Colonic mucosa (tissue), 4 donors: ENCODE data around the gene TAPBPL. TPM values are rescaled to one million over a fixed set of nuclear protein-coding genes. Genes with fewer than 3 reads are reported as not detected.
"Not testable (repeated sequence)": the region's sequence is repeated elsewhere in the genome, so short reads cannot be mapped to it uniquely, and the experiment has no call there.

Experiments used
- DNase-seq: peaks from one replicate; pipeline ENCODE4 v3.0.0-alpha.2; 2020
- H3K27ac ChIP-seq: fragments of 200-600 bp; one replicate; pipeline ENCODE4 v1.8.0; 2021
- H3K27me3 ChIP-seq: fragments of 200-600 bp; one replicate; pipeline ENCODE4 v1.8.0; 2021
- H3K36me3 ChIP-seq: fragments of 200-600 bp; one replicate; pipeline ENCODE4 v1.8.0; 2021
- H3K4me1 ChIP-seq: fragments of 200-600 bp; one replicate; pipeline ENCODE4 v1.8.0; 2021; ENCODE audit warnings: mild to moderate bottlenecking
- H3K4me3 ChIP-seq: fragments of 200-600 bp; one replicate; pipeline ENCODE4 v1.8.0; 2021
- H3K9ac ChIP-seq, 2 donors: one replicate each; pipeline ENCODE4 v1.7.0; 2013; ENCODE audit warnings: control low read depth in 2 of 2, low read depth in 2 of 2, low read length in 2 of 2
- H3K9me3 ChIP-seq: fragments of 200-600 bp; one replicate; pipeline ENCODE4 v1.8.0; 2021
- CTCF ChIP-seq: fragments of 200-600 bp; IDR thresholded peaks from one replicate; pipeline ENCODE4 v1.8.0; 2022; ENCODE audit warnings: antibody characterized with exemption, mild to moderate bottlenecking
- intact Hi-C: fragments of 100-400 bp; cut with DNase I; formaldehyde crosslinking; loops from one replicate; pipeline ENCODE4 v1.14.1; 2022
- total RNA-seq, 2 donors: library from RNA; stranded (reverse); fragmentation: NEBNext Ultra II Directional in 1 of 2; extraction: Animal tissue kit (Norgen Biotek cat#: 25700) in 1 of 2; gene quantifications; one replicate each; pipeline ENCODE4 v1.2.1, GENCODE V29; 2021
- donor health status: healthy.
- donor health status: DM: no; HTN: no; CAD: no.
- donor health status: DM: no; HTN: no; CAD: no.

Gene TAPBPL
- total RNA-seq, 2 donors from 2014 or later, result 44.9 to 57.8 TPM

- TF ChIP-seq CTCF, result no peak
- intact Hi-C loops, result no loop called here
- H3K9me3 ChIP-seq, result no peaks in the 10 kb centered on the region
- no peak overlapping the region for H3K4me3 ChIP-seq
- no peak overlapping the region for H3K9ac ChIP-seq
- H3K36me3 ChIP-seq, result no peaks in the 10 kb centered on the region
- peaks cover 3% of the 10 kb centered on the region for H3K4me1 ChIP-seq
- no peak for DNase-seq
- H3K27me3 ChIP-seq, result no peaks in the 10 kb centered on the region
- peak overlapping the region; percentile 38 for H3K27ac ChIP-seq
Measured at GRCh38 chr12:6425590-6426531, 26.0 kb upstream of the TAPBPL start.

GRCh38 chr12:6426882-6427671 lies 24.8 kb upstream of the TAPBPL start:
- Histone ChIP-seq H3K9ac (no peak overlapping the region), H3K27me3 (no peaks in the 10 kb centered on the region), H3K4me1 (peaks cover 3% of the 10 kb centered on the region), H3K9me3 (no peaks in the 10 kb centered on the region), H3K27ac (peak overlapping the region; percentile 38), H3K36me3 (no peaks in the 10 kb centered on the region), H3K4me3 (no peak overlapping the region)
- TF ChIP-seq CTCF, result no peak
- intact Hi-C loops, result no loop called here
- no peak for DNase-seq

GRCh38 chr12:6427796-6428195 lies 24.0 kb upstream of the TAPBPL start:
- H3K27ac ChIP-seq, intact Hi-C loops, H3K27me3 ChIP-seq: not testable (repeated sequence)

GRCh38 chr12:6428326-6428725 lies 23.5 kb upstream of the TAPBPL start:
- H3K4me3 ChIP-seq, result no peak overlapping the region
- H3K27ac ChIP-seq, result no peak overlapping the region
- intact Hi-C loops, result no loop called here

More at GRCh38 chr12:6427796-6428195, 24.0 kb upstream of the TAPBPL start:
- H3K36me3 ChIP-seq, H3K9ac ChIP-seq, H3K4me1 ChIP-seq, DNase-seq, H3K9me3 ChIP-seq, H3K4me3 ChIP-seq: not testable (repeated sequence)

GRCh38 chr12:6430124-6430989 lies 21.5 kb upstream of the TAPBPL start:
- Histone ChIP-seq H3K27ac (peak overlapping the region; percentile 46), H3K4me1 (no peaks in the 10 kb centered on the region), H3K36me3 (no peaks in the 10 kb centered on the region), H3K9ac (peak overlapping the region; percentile 51 to 55), H3K27me3 (no peaks in the 10 kb centered on the region), H3K4me3 (no peak overlapping the region), H3K9me3 (no peaks in the 10 kb centered on the region)
- DNase-seq, result peak; percentile 90
- intact Hi-C loops, result no loop called here
- TF ChIP-seq CTCF, result no peak

More at GRCh38 chr12:6428326-6428725, 23.5 kb upstream of the TAPBPL start:
- H3K27me3 ChIP-seq, result no peaks in the 10 kb centered on the region
- H3K36me3 ChIP-seq, result no peaks in the 10 kb centered on the region
- DNase-seq, result no peak
- TF ChIP-seq CTCF, result no peak
- peaks cover 3% of the 10 kb centered on the region for H3K4me1 ChIP-seq
- H3K9ac ChIP-seq, result no peak overlapping the region
- H3K9me3 ChIP-seq, result no peaks in the 10 kb centered on the region
